Adipocyte (in vitro differentiated cells): ENCODE measurements around the gene ORC6.
A peak's percentile ranks its signal among the peaks of the same experiment; 100 is the strongest.

Source experiments
- DNase-seq: peaks from one replicate; pipeline ENCODE4 v3.0.0-alpha.2; 2015; ENCODE audit warnings: low read depth
- H3K27me3 ChIP-seq: replicated peaks from 2 replicates; pipeline ENCODE4 v1.7.0; 2013; ENCODE audit warnings: mild to moderate bottlenecking, low read length, moderate library complexity; ENCODE audit not compliant: control insufficient read depth, insufficient read depth
- H3K36me3 ChIP-seq: 2 replicates; pipeline ENCODE4 v1.7.0; 2013; ENCODE audit warnings: low read length, mild to moderate bottlenecking, moderate library complexity; ENCODE audit not compliant: control insufficient read depth, insufficient read depth, severe bottlenecking
- H3K4me1 ChIP-seq: 2 replicates; pipeline ENCODE4 v1.7.0; 2013; ENCODE audit warnings: mild to moderate bottlenecking, low read length, moderate library complexity; ENCODE audit not compliant: control insufficient read depth, insufficient read depth
- H3K4me3 ChIP-seq: 2 replicates; pipeline ENCODE4 v1.7.0; 2013; ENCODE audit warnings: mild to moderate bottlenecking, low read length, moderate library complexity
- H3K9ac ChIP-seq: 2 replicates; pipeline ENCODE4 v1.7.0; 2013; ENCODE audit warnings: mild to moderate bottlenecking, low read length, moderate library complexity
- H3K9me3 ChIP-seq: 2 replicates; pipeline ENCODE4 v1.7.0; 2013; ENCODE audit warnings: mild to moderate bottlenecking, low read length, moderate library complexity; ENCODE audit not compliant: control insufficient read depth

ORC6 gene

GRCh38 chr16:46686815-46687473, 2.5 kb upstream of the ORC6 start:
- H3K9me3 ChIP-seq: no peaks in the 10 kb centered on the region

GRCh38 chr16:46687486-46687885, 2.0 kb upstream of the ORC6 start:
- H3K27me3 ChIP-seq: no peaks in the 10 kb centered on the region

More at GRCh38 chr16:46686815-46687473, 2.5 kb upstream of the ORC6 start:
- Histone ChIP-seq H3K9ac (no peak overlapping the region), H3K4me3 (peak overlapping the region; percentile 97), H3K36me3 (no peaks in the 10 kb centered on the region), H3K4me1 (peaks cover 29% of the 10 kb centered on the region), H3K27me3 (no peaks in the 10 kb centered on the region)
- no peak for DNase-seq

GRCh38 chr16:46688101-46688653, 1.3 kb upstream of the ORC6 start:
- DNase-seq: peak; percentile 50

More at GRCh38 chr16:46687486-46687885, 2.0 kb upstream of the ORC6 start:
- DNase-seq: no peak
- Histone ChIP-seq H3K4me3 (peak overlapping the region; percentile 97), H3K9ac (peak overlapping the region; percentile 94), H3K4me1 (peaks cover 29% of the 10 kb centered on the region), H3K9me3 (no peaks in the 10 kb centered on the region), H3K36me3 (no peaks in the 10 kb centered on the region)

GRCh38 chr16:46688654-46689364, 650 bp upstream of the ORC6 start, which contains the start of gene VPS35:
Gene VPS35 (minus strand): TSS chr16:46689178. CDS start chr16:46689133, 45 bp downstream.
- Histone ChIP-seq H3K4me3 (peak within 1 kb of the TSS; percentile 97), H3K9ac (peak within 1 kb of the TSS; percentile 94), H3K4me1 (peaks cover 29% of the 10 kb centered on the region), H3K9me3 (no peaks in the 10 kb centered on the region), H3K36me3 (no peaks in the 10 kb centered on the region), H3K27me3 (no peaks in the 10 kb centered on the region)
- DNase-seq: peak; percentile 100

More at GRCh38 chr16:46688101-46688653, 1.3 kb upstream of the ORC6 start:
- H3K27me3 ChIP-seq: no peaks in the 10 kb centered on the region
- no peaks in the 10 kb centered on the region for H3K9me3 ChIP-seq
- H3K36me3 ChIP-seq: no peaks in the 10 kb centered on the region
- peak overlapping the region; percentile 97 for H3K4me3 ChIP-seq
- H3K9ac ChIP-seq: peak overlapping the region; percentile 94
- peaks cover 29% of the 10 kb centered on the region for H3K4me1 ChIP-seq

- Histone ChIP-seq H3K4me1 (peaks cover 29% of the 10 kb centered on the region), H3K9ac (peak overlapping the region; percentile 94), H3K9me3 (no peaks in the 10 kb centered on the region), H3K4me3 (peak overlapping the region; percentile 97), H3K36me3 (no peaks in the 10 kb centered on the region), H3K27me3 (no peaks in the 10 kb centered on the region)
- peak; percentile 48 for DNase-seq
Measured at GRCh38 chr16:46690281-46691178, 1.1 kb downstream of the ORC6 start.

- no peak for DNase-seq
- Histone ChIP-seq H3K36me3 (no peaks in the 10 kb centered on the region), H3K4me1 (peaks cover 25% of the 10 kb centered on the region), H3K4me3 (no peak overlapping the region), H3K27me3 (no peaks in the 10 kb centered on the region), H3K9me3 (no peaks in the 10 kb centered on the region), H3K9ac (no peak overlapping the region)
Measured at GRCh38 chr16:46691726-46692125, 2.3 kb downstream of the ORC6 start.

- Histone ChIP-seq H3K9ac (no peak overlapping the region), H3K4me1 (peaks cover 12% of the 10 kb centered on the region), H3K27me3 (no peaks in the 10 kb centered on the region), H3K4me3 (no peak overlapping the region), H3K36me3 (no peaks in the 10 kb centered on the region), H3K9me3 (no peaks in the 10 kb centered on the region)
- no peak for DNase-seq
Measured at GRCh38 chr16:46693598-46693997, 4.1 kb downstream of the ORC6 start.

- Histone ChIP-seq H3K9ac (no peak overlapping the region), H3K4me3 (no peak overlapping the region), H3K27me3 (no peaks in the 10 kb centered on the region), H3K4me1 (peaks cover 3% of the 10 kb centered on the region), H3K36me3 (no peaks in the 10 kb centered on the region), H3K9me3 (no peaks in the 10 kb centered on the region)
- DNase-seq: no peak
Measured at GRCh38 chr16:46695937-46696336, 6.5 kb downstream of the ORC6 start.

- Histone ChIP-seq H3K27me3 (no peaks in the 10 kb centered on the region), H3K9ac (no peak overlapping the region), H3K4me3 (no peak overlapping the region), H3K4me1 (no peaks in the 10 kb centered on the region), H3K36me3 (no peaks in the 10 kb centered on the region), H3K9me3 (no peaks in the 10 kb centered on the region)
- DNase-seq: no peak
Measured at GRCh38 chr16:46696957-46697356, 7.5 kb downstream of the ORC6 start.

GRCh38 chr16:46700048-46700447, 10.6 kb downstream of the ORC6 start:
- no peak overlapping the region for H3K4me3 ChIP-seq
- H3K4me1 ChIP-seq: no peaks in the 10 kb centered on the region
- no peaks in the 10 kb centered on the region for H3K27me3 ChIP-seq
- H3K9ac ChIP-seq: no peak overlapping the region
- no peaks in the 10 kb centered on the region for H3K9me3 ChIP-seq
- no peaks in the 10 kb centered on the region for H3K36me3 ChIP-seq
- DNase-seq: no peak
